Caco-2 (cell line): ENCODE data around the gene CGNL1. TPM values are rescaled to one million over a fixed set of nuclear protein-coding genes. Genes with fewer than 3 reads are reported as not detected.

Experiments used
- BruUV-seq: library from RNA; stranded (reverse); fragments of 400-500 nt; replicated peaks from 2 replicates; lab custom pipeline; 2021; lab: Mats Ljungman, UMichigan
- CTCF ChIA-PET: fragments of 300-600 bp; sonication (Branson Sonifier 250); formaldehyde crosslinking; loops from one replicate; lab custom pipeline; 2022; ENCODE audit warnings: antibody characterized with exemption; lab: Charles Lee
- POLR2A ChIA-PET: fragments of 300-600 bp; sonication (Branson Sonifier 250); formaldehyde crosslinking; loops from one replicate; lab custom pipeline; 2022; ENCODE audit warnings: antibody characterized with exemption; lab: Charles Lee
- DNase-seq, 2 experiments: peaks; one replicate each; pipeline versions ENCODE4 v3.0.0 to v3.0.0-alpha.2; 2020 to 2022
- H3K27me3 ChIP-seq: replicated peaks from 2 replicates; pipeline ENCODE4 v1.6.0; 2011; ENCODE audit warnings: low read length; ENCODE audit not compliant: control insufficient read depth, insufficient read depth
- H3K36me3 ChIP-seq: 2 replicates; pipeline ENCODE4 v1.5.1; 2011; ENCODE audit warnings: low read length; ENCODE audit not compliant: control insufficient read depth, insufficient read depth
- H3K4me1 ChIP-seq: fragments of 250-450 bp; sonication (Bioruptor Pico); 2 replicates; pipeline ENCODE4 v1.5.1; 2020; ENCODE audit warnings: mild to moderate bottlenecking
- H3K4me3 ChIP-seq: 2 replicates; pipeline ENCODE4 v1.5.1; 2011; ENCODE audit warnings: low read depth, mild to moderate bottlenecking, control low read depth, low read length
- H3K9me3 ChIP-seq: fragments of 250-450 bp; sonication (Bioruptor Pico); 2 replicates; pipeline ENCODE4 v1.5.1; 2020; ENCODE audit warnings: mild to moderate bottlenecking, moderate library complexity
- H3K27ac Mint-ChIP-seq: one replicate; pipeline ENCODE4 v1.8.0; 2022; ENCODE audit warnings: mixed read lengths; ENCODE audit not compliant: unreplicated experiment
- H3K27me3 Mint-ChIP-seq: one replicate; pipeline ENCODE4 v1.8.0; 2022; ENCODE audit warnings: mixed read lengths; ENCODE audit not compliant: insufficient read depth, unreplicated experiment
- H3K36me3 Mint-ChIP-seq: one replicate; pipeline ENCODE4 v1.8.0; 2022; ENCODE audit warnings: mild to moderate bottlenecking, mixed read lengths; ENCODE audit not compliant: insufficient read depth, unreplicated experiment
- H3K4me1 Mint-ChIP-seq: one replicate; pipeline ENCODE4 v1.8.0; 2022; ENCODE audit warnings: low read depth, mixed read lengths; ENCODE audit not compliant: unreplicated experiment
- H3K4me3 Mint-ChIP-seq: one replicate; pipeline ENCODE4 v1.8.0; 2022; ENCODE audit warnings: mild to moderate bottlenecking, moderate library complexity, mixed read lengths; ENCODE audit not compliant: unreplicated experiment
- H3K9me3 Mint-ChIP-seq: one replicate; pipeline ENCODE4 v1.8.0; 2022; ENCODE audit warnings: mixed read lengths; ENCODE audit not compliant: unreplicated experiment
- intact Hi-C: fragments of 100-400 bp; cut with micrococcal nuclease; formaldehyde crosslinking; loops from one replicate; pipeline ENCODE4 v1.10.0; 2022; ENCODE audit not compliant: unreplicated experiment
- total RNA-seq: library from RNA; stranded (reverse); gene quantifications from 2 replicates; pipeline ENCODE4 v1.2.3, GENCODE V29; 2022
- TF ChIP-seq, protein P1 (sequence below), 2 experiments: fragments of 200-600 bp in 1 of 2; IDR thresholded peaks; 1 replicate in 1 of 2; 2 replicates in 1 of 2; pipeline versions ENCODE4 v1.5.1 to v1.8.0; 2011 to 2022; ENCODE audit warnings: antibody characterized with exemption in 1 of 2, control low read depth in 1 of 2, inconsistent platforms in 1 of 2, low read depth in 1 of 2, low read length in 1 of 2, mild to moderate bottlenecking in 1 of 2, moderate library complexity in 1 of 2; ENCODE audit not compliant: insufficient read depth in 1 of 2, severe bottlenecking in 1 of 2, unreplicated experiment in 1 of 2

The CGNL1 gene
- total RNA-seq, 1 experiment from 2014 or later = 8.3 TPM

DNA sequence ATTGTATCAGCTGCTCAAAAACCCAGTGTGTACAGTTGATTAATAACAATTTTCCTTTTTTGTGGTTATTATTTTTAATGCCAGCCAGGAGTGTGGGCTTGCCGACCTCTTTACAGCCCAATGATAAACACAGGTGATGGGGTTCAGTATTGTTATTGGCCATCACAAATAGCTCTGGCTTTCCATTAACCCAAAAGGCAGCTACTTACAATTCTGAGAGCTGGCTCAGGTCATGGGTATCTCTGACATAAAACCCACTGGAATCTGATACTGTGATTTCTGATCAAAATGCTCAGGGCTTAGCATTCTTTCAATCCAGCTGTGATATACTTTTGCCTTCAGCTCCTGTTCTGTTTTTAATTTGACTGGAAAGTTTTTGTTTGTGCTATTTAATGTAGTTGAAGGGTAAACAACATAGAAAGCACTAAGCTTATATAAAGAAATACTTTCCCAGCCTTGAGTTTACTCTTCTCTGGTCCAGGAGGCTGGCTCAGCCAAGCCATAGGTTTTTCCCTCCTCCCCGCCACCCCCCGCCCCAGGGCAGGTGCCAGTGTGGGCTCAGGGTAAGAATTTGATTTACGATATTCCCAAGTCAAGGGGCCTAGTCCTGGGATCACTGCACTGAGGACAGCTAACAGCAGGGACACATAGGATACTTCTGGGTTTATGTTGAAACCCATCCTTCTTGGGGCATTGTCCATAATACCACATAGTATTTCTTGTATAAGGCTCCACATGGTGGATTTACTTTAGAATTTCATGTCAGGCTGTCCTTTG lies 161.4 kb downstream of the CGNL1 start:
- Mint-ChIP-seq H3K27ac (no peak overlapping the region), H3K36me3 (no peaks in the 10 kb centered on the region), H3K27me3 (no peaks in the 10 kb centered on the region), H3K4me1 (peaks cover 10% of the 10 kb centered on the region), H3K4me3 (no peak overlapping the region), H3K9me3 (no peaks in the 10 kb centered on the region)
- BruUV-seq = no TSS peak
- ChIA-PET POLR2A (no interaction called here), CTCF (interaction anchor here (3.0 kb wide), 1 partner anchor 10 kb away, joined by 10 read pairs; no protein-coding TSS in a partner anchor)
- Histone ChIP-seq H3K4me3 (no peak overlapping the region), H3K4me1 (0 out of 2 replicates have a peak, but pooled peaks cover 3% of the 10 kb centered on the region), H3K9me3 (no peaks in the 10 kb centered on the region), H3K27me3 (no peaks in the 10 kb centered on the region), H3K36me3 (no peaks in the 10 kb centered on the region)
- intact Hi-C loops = no loop called here
- TF ChIP-seq, protein P1, sequence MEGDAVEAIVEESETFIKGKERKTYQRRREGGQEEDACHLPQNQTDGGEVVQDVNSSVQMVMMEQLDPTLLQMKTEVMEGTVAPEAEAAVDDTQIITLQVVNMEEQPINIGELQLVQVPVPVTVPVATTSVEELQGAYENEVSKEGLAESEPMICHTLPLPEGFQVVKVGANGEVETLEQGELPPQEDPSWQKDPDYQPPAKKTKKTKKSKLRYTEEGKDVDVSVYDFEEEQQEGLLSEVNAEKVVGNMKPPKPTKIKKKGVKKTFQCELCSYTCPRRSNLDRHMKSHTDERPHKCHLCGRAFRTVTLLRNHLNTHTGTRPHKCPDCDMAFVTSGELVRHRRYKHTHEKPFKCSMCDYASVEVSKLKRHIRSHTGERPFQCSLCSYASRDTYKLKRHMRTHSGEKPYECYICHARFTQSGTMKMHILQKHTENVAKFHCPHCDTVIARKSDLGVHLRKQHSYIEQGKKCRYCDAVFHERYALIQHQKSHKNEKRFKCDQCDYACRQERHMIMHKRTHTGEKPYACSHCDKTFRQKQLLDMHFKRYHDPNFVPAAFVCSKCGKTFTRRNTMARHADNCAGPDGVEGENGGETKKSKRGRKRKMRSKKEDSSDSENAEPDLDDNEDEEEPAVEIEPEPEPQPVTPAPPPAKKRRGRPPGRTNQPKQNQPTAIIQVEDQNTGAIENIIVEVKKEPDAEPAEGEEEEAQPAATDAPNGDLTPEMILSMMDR (IDR thresholded peaks at IDR 0.05; ENCODE audit: insufficient read depth in 1 of 2, low read depth in 1 of 2, low read length in 1 of 2, severe bottlenecking in 1 of 2, unreplicated experiment in 1 of 2) = no peak
- no peak for DNase-seq

DNA sequence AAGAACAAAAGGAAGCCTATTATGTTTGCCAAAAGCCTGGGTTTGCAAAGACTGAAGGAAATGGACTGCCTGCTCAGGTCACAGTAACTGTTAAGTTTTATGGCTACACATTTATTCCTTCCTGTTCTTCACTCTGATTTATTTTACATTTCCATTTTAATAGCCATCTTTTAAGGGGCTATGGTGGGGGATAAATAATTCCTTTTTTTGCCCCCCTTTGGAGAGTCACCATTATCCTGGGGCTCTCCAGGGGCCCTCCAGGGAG lies 161.9 kb downstream of the CGNL1 start:
- Mint-ChIP-seq H3K4me1 (peaks cover 6% of the 10 kb centered on the region), H3K27ac (no peak overlapping the region), H3K27me3 (no peaks in the 10 kb centered on the region), H3K4me3 (no peak overlapping the region), H3K36me3 (no peaks in the 10 kb centered on the region), H3K9me3 (no peaks in the 10 kb centered on the region)
- Histone ChIP-seq H3K36me3 (no peaks in the 10 kb centered on the region), H3K9me3 (no peaks in the 10 kb centered on the region), H3K27me3 (no peaks in the 10 kb centered on the region), H3K4me1 (0 out of 2 replicates have a peak, but pooled peaks cover 3% of the 10 kb centered on the region), H3K4me3 (no peak overlapping the region)
- intact Hi-C loops = no loop called here
- ChIA-PET CTCF (interaction anchor here (3.0 kb wide), 1 partner anchor 11 kb away, joined by 10 read pairs; no protein-coding TSS in a partner anchor), POLR2A (no interaction called here)
- TF ChIP-seq, protein P1 (IDR thresholded peaks at IDR 0.05; ENCODE audit: insufficient read depth in 1 of 2, low read depth in 1 of 2, low read length in 1 of 2, severe bottlenecking in 1 of 2, unreplicated experiment in 1 of 2) = no peak
- BruUV-seq = no TSS peak
- DNase-seq = no peak

DNA sequence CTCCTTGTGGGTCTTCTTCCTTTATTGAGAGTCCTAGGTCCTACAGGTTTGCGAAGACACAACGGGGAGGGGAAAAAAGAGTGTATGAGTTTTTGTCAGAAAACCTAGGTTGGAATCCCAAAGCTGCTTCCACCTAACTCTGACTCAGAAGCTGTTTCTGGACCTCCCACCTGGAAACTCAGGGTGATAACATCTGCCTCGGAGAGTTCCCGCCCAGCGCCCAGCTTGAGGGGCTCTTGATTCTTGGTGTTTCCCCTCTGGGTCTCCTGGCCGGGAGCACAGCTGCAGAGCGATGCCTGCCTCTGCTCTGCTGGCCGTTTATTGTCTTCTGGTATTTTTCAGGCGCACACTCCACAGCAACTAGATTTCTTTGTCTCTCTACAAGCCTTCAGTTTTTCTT lies 162.5 kb downstream of the CGNL1 start:
- Histone ChIP-seq H3K27me3 (no peaks in the 10 kb centered on the region), H3K4me3 (no peak overlapping the region), H3K36me3 (no peaks in the 10 kb centered on the region), H3K4me1 (0 out of 2 replicates have a peak, but pooled peaks cover 3% of the 10 kb centered on the region), H3K9me3 (no peaks in the 10 kb centered on the region)
- H3K36me3 Mint-ChIP-seq = no peaks in the 10 kb centered on the region
- no peak for DNase-seq
- no peak overlapping the region for H3K27ac Mint-ChIP-seq
- no peak overlapping the region for H3K4me3 Mint-ChIP-seq
- TF ChIP-seq, protein P1 (IDR thresholded peaks at IDR 0.05; ENCODE audit: insufficient read depth in 1 of 2, low read depth in 1 of 2, low read length in 1 of 2, severe bottlenecking in 1 of 2, unreplicated experiment in 1 of 2) = no peak
- no TSS peak for BruUV-seq
- intact Hi-C loops = no loop called here
- ChIA-PET POLR2A (no interaction called here), CTCF (interaction anchor here (3.0 kb wide), 1 partner anchor 11 kb away, joined by 10 read pairs; no protein-coding TSS in a partner anchor)
- H3K27me3 Mint-ChIP-seq = no peaks in the 10 kb centered on the region
- H3K9me3 Mint-ChIP-seq = no peaks in the 10 kb centered on the region
- peaks cover 6% of the 10 kb centered on the region for H3K4me1 Mint-ChIP-seq
